AG04449 (cell line): ENCODE data around the gene NEDD1.

Experiments
- CTCF ChIA-PET: fragments of 350-600 bp; formaldehyde crosslinking; extraction: SDS; loops from one replicate; lab custom pipeline; 2021; ENCODE audit warnings: antibody characterized with exemption; lab: Yijun Ruan, JAX
- POLR2A ChIA-PET: fragments of 400-600, 350-600 bp; formaldehyde crosslinking; extraction: SDS; loops from one replicate; lab custom pipeline; 2020; ENCODE audit warnings: antibody characterized with exemption, inconsistent platforms; lab: Yijun Ruan, JAX
- DNase-seq: peaks from one replicate; pipeline ENCODE4 v3.0.0-alpha.2; 2010; ENCODE audit warnings: low read depth, low spot score
- H3K4me3 ChIP-seq: 2 replicates; pipeline ENCODE4 v1.5.1; 2011; ENCODE audit warnings: low read depth, mild to moderate bottlenecking, control low read depth, low read length
- CTCF ChIP-seq: IDR thresholded peaks from one replicate; pipeline ENCODE4 v1.5.1; 2011; ENCODE audit warnings: mild to moderate bottlenecking, moderate library complexity, low read length, control low read depth, inconsistent platforms; ENCODE audit not compliant: insufficient read depth; ENCODE audit errors: missing control alignments

NEDD1 gene

GRCh38 chr12:96906498-96906848 is 584 bp upstream of the NEDD1 start:
- TF ChIP-seq CTCF, result no peak
- DNase-seq, result no peak
- ChIA-PET POLR2A (interaction anchor here (0.6 kb wide), 1 partner anchor 73 kb away, joined by 3 read pairs; no protein-coding TSS in a partner anchor), CTCF (no interaction called here)
- peak overlapping the region; percentile 90 for H3K4me3 ChIP-seq

GRCh38 chr12:96907671-96908422 is 790 bp downstream of the NEDD1 start:
- ChIA-PET CTCF (interaction anchor here (0.7 to 1.4 kb wide), 3 partner anchors 12 to 80 kb away, joined by 3 read pairs; no protein-coding TSS in a partner anchor), POLR2A (no interaction called here)
- H3K4me3 ChIP-seq, result peak overlapping the region; percentile 90
- no peak for TF ChIP-seq CTCF
- no peak for DNase-seq

- no peak for TF ChIP-seq CTCF
- peak overlapping the region; percentile 90 for H3K4me3 ChIP-seq
- ChIA-PET CTCF (interaction anchor here (1.0 to 1.4 kb wide), 2 partner anchors 12 to 79 kb away, joined by 3 read pairs; no protein-coding TSS in a partner anchor), POLR2A (no interaction called here)
- DNase-seq, result no peak
Measured at GRCh38 chr12:96908423-96908675, 1.3 kb downstream of the NEDD1 start.

GRCh38 chr12:96912261-96912660 is 5.2 kb downstream of the NEDD1 start:
- no peak overlapping the region for H3K4me3 ChIP-seq
- POLR2A ChIA-PET, result no interaction called here
- DNase-seq, result no peak
- no peak for TF ChIP-seq CTCF
- CTCF ChIA-PET, result interaction anchor here (0.9 kb wide), 2 partner anchors 70 to 74 kb away, joined by 3 read pairs; no protein-coding TSS in a partner anchor

- no peak overlapping the region for H3K4me3 ChIP-seq
- no peak for TF ChIP-seq CTCF
- DNase-seq, result no peak
- ChIA-PET CTCF (interaction anchor here (0.9 kb wide), 2 partner anchors 69 to 74 kb away, joined by 3 read pairs; no protein-coding TSS in a partner anchor), POLR2A (no interaction called here)
Measured at GRCh38 chr12:96912943-96913342, 5.9 kb downstream of the NEDD1 start.

GRCh38 chr12:96919510-96920210 is 12.6 kb downstream of the NEDD1 start:
- ChIA-PET CTCF (interaction anchor here (1.2 kb wide), 1 partner anchor 12 kb away, joined by 3 read pairs; no protein-coding TSS in a partner anchor), POLR2A (no interaction called here)
- H3K4me3 ChIP-seq, result no peak overlapping the region
- DNase-seq, result no peak
- no peak for TF ChIP-seq CTCF
